G401.6 (cell line): ENCODE measurements around the gene CCDC88B.

Experiments used
- FAIRE-seq: peaks from 2 replicates; lab custom pipeline; 2012; peaks lifted over from hg19 to GRCh38; lab: Jason Lieb, UNC

Gene CCDC88B, protein sequence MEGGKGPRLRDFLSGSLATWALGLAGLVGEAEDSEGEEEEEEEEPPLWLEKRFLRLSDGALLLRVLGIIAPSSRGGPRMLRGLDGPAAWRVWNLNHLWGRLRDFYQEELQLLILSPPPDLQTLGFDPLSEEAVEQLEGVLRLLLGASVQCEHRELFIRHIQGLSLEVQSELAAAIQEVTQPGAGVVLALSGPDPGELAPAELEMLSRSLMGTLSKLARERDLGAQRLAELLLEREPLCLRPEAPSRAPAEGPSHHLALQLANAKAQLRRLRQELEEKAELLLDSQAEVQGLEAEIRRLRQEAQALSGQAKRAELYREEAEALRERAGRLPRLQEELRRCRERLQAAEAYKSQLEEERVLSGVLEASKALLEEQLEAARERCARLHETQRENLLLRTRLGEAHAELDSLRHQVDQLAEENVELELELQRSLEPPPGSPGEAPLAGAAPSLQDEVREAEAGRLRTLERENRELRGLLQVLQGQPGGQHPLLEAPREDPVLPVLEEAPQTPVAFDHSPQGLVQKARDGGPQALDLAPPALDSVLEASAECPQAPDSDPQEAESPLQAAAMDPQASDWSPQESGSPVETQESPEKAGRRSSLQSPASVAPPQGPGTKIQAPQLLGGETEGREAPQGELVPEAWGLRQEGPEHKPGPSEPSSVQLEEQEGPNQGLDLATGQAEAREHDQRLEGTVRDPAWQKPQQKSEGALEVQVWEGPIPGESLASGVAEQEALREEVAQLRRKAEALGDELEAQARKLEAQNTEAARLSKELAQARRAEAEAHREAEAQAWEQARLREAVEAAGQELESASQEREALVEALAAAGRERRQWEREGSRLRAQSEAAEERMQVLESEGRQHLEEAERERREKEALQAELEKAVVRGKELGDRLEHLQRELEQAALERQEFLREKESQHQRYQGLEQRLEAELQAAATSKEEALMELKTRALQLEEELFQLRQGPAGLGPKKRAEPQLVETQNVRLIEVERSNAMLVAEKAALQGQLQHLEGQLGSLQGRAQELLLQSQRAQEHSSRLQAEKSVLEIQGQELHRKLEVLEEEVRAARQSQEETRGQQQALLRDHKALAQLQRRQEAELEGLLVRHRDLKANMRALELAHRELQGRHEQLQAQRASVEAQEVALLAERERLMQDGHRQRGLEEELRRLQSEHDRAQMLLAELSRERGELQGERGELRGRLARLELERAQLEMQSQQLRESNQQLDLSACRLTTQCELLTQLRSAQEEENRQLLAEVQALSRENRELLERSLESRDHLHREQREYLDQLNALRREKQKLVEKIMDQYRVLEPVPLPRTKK (N-terminal part only)

DNA sequence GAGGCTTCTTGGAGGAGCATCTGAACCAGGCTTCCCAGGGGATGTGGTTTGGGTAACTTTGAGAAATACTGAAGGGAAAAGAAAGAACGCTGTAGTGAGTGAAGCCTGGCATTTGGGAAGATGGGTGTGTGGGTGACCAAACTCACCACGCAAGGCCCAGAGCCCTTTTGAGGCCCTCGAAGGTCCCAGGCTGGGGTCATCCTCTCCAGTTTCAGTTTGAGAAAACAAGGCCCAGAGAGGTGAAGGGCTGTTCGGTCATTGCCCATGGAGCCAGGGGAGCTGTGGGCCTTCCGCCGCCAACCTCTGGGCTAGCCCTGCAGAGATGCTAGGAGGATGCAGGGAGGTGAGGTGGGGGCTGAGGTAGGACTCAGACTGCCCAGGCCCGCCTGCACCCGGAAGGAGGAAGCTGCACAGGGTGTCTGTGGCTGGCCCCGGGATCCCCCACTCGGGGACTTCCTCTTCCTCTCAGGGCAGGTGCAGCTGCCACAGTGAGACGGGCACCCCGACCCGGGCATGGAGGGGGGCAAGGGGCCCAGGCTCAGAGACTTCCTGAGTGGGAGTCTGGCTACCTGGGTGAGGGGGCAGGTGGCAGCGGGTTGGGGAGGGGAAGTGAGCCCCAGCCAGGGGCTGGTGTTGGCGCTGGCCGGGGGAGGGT, at the start of gene CCDC88B:
Gene CCDC88B (plus strand): TSS at position 451 of the 655 bp plus-strand sequence. CDS start 63 bp downstream, at position 514.
- no peak for FAIRE-seq

DNA sequence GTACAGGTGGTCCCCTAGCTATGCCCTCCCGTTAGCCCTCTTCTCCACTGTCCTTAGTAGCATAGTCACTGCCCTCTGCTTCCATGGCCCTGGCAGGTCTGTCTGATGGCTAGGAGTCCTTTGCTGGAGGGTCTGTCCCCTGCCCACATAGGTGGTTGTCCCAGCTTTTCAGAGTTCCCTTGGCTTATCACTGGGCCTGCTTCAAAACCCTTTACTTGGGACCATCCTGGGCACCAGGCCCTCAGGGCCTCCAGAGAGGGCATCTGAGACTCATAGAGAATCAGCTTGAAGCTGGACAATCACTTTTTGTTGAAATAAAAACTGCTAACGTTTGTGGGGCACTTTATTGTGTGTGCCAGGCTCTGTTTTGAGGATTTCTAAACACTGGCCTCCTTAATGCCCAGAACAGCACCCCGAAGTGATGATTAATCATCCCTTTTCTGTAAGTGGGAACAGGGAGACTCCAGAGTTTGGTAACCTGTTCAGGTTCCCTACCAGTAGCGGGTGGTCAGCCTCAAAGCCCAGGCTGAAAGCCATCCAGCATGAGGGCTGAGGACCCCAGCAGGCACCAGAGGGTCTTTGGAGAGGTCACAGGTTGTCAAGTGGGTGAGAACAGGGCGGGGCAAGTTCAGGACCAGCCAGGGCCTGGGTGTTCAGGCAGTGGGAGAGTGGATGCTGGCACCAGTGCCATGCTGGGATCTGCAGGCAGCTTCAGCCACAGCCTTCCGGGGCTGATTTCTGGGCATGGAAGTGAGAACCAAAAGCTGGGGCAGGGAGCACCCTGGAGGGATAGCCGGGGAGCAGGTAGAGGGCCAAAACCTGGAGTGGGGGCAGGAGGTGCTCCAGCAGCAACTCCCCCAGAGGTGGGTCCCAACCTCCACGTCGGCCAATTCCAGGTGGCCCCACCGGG, 49.4 kb upstream of the CCDC88B start:
- no peak for FAIRE-seq

DNA sequence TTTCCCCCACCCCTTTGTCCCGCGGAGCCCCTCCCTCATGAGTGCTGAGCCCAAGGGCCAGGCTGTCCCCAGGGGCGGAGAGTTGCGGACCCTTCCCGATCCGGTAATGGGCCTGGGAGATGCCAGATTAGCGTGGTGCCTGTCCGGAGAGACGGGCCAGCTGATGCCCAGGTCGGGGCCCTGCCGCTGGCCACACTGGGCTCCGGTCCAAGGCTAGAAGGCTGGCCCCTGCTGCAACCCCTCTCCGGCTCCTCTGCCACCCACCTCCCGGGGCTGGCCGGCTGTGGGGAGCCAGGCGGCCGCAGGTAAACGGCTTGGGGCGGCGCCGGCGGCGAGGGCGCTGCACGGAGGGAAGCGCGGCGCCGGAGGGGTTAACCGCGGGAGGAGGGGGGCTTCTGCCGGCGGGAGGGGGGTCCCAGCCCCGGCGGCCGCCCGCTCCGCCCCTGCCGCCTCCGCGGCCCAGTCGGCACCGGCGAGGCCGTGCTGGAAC, 48.7 kb upstream of the CCDC88B start, which contains the start of gene KCNK4:
Gene KCNK4 (plus strand): TSS at position 41 of the 490 bp plus-strand sequence. CDS start 1,717 bp downstream, outside the sequence.
- FAIRE-seq, result no peak

DNA sequence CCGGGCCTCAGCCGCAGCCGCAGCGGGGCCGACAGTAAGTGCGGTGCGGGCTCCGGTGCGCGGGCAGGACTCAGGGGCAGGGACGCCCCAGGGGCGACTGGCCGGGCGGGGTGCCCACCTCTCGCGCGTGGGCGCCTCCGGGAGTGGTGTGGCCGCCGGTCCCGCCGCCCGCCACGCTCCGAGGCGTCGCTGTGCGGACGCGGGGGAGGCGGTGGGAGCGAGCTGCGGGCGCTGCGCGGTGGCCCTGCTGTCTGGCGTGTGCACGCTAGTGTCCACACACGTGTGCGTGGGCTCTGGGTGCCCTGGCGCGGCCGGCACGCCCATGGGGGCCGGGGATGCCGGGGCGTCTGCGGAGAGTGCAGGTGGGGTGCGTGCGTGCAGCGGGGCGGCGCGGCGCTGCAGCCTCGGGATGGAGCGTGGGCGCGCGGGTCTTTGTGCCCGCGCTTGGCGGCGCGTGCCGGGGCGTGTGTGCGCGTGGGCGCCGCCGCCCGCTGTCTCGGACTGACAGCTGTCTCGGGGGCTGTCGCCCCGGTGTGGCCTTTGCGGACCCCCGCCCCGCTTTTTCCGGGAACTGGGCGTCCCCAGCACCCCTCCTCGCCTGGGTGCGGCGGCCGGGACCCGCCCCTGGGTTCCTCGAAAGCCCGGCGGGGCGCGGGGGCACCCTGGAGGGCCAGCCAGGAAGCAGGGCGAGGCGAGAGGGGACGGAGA, 48.1 kb upstream of the CCDC88B start:
- no peak for FAIRE-seq

DNA sequence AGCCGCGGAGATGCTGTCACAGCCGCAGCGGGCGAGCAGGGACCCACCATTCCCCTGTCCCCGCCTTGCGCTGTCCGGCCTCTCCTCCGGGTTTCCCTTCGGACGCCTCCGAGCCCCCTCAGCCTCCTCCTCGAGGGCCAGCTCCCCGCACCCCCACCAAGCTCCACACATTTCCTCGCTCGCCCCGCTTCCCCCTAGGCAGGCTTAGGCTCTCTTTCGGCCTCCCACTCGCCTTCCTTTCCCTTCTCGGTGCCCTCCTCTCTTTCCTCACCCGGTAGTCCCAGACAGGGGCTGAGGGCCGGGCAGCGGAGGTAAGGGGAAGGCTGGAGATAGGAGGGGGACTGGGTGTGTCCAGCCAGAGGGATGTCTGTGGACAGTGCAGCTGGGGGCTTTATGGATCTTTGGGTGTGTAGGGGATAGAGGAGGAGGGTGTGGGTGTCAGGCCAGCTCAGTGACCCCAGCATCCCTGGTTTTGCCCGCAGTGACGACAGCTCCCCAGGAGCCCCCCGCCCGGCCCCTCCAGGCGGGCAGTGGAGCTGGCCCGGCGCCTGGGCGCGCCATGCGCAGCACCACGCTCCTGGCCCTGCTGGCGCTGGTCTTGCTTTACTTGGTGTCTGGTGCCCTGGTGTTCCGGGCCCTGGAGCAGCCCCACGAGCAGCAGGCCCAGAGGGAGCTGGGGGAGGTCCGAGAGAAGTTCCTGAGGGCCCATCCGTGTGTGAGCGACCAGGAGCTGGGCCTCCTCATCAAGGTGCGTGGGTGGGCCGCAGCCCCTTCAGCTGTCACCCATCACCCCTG, 47.3 kb upstream of the CCDC88B start:
- no peak for FAIRE-seq

DNA sequence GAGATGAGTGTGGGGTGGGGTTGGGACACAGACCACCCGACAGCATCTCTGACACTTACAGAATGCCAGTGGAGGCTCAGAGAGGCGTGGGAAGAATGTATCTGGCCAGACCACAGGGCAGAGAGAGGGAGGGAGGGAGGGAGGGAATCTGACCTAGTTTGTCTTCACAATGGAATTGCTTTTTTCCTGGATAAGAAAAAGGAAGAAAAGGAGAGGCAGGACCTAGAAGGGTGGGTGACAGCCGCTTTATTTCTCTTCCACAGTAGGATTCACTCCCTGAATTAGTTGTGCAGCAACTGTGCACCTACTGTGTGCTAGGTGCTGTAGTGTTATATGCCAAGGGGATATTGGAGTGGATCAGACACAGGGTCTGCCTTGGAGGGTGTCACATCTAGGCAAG, 45.2 kb upstream of the CCDC88B start:
- FAIRE-seq, result no peak

DNA sequence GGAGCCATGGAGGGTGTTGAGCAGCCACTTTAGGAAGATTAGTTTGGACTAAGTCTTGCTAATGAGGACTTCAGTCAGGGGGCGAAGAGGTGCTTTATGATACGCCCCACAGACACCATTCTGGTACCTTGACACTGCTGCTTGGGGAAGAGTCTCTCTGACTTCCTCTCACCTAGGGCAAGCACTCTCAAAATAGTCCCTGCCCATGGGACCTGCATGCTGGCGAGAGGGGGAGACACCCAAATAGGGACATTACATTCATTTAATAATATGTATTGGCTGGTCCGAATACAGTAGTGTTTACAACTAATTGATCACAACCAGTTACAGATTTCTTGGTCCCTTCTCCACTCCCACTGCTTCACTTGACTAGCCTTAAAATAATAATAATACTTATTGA, 44.2 kb upstream of the CCDC88B start:
- FAIRE-seq, result no peak

DNA sequence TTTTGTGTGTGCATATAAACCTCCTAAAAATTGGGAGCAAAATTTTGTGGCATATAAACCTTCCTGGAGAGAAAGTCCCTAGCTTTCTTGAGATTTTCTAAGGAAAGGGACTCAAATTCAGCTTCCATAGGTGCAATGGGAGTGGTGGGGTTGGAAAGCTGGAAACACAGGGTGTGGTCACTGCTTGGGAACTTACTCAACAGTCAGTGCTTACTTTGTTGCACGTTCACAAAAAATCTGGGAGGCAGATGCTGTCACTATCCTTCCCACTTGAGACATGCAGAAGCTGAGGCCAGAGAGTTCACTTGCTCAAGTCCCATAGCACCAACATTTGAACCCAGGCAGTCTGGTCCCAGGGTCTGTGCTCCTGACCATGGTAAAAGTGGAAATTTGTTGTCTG, 43.8 kb upstream of the CCDC88B start:
- no peak for FAIRE-seq

DNA sequence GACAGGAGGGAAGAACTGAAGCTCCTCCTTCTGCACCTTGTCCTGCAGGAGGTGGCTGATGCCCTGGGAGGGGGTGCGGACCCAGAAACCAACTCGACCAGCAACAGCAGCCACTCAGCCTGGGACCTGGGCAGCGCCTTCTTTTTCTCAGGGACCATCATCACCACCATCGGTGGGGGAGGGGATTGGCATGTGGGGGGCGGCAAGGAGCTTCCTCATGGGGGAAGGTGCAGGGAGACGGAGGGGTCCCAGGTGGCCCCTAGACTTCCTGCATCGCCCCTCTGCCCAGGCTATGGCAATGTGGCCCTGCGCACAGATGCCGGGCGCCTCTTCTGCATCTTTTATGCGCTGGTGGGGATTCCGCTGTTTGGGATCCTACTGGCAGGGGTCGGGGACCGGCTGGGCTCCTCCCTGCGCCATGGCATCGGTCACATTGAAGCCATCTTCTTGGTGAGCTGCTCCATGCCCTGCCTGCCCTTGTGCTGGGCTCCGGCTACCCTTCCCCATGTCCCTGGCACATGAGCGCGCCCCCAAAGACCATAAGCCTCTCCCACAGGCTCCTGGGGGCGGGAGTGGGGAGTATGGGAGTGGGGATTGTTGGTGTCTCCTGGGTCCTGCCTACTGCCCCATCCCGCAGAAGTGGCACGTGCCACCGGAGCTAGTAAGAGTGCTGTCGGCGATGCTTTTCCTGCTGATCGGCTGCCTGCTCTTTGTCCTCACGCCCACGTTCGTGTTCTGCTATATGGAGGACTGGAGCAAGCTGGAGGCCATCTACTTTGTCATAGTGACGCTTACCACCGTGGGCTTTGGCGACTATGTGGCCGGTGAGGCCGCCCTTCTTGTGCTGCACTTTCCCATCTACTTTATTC, 42.9 kb upstream of the CCDC88B start:
- no peak for FAIRE-seq

DNA sequence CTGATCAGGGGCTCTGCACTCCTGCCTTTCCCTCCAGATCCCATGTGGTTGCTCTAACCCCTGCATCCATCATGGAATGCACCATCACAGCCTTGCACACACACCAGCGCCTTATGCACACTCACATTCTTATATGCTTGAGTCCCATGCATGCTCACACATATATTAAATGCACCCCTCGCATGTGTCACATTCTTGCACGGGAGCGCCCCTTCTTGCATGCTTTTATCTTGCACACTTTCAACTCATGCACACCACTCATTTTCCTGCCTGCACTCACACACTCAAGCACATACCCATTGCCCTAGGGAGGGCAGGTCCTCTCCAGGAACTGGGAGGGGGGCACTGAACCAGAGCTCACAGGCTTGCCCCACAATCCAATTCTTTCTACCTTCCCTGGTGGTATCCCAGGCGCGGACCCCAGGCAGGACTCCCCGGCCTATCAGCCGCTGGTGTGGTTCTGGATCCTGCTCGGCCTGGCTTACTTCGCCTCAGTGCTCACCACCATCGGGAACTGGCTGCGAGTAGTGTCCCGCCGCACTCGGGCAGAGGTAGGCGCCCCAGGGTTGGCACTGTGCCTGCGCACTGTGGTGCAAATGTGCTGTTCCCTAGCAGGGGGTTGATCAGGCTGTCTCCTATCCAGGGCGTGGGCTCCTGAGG, 42.2 kb upstream of the CCDC88B start:
- no peak for FAIRE-seq

DNA sequence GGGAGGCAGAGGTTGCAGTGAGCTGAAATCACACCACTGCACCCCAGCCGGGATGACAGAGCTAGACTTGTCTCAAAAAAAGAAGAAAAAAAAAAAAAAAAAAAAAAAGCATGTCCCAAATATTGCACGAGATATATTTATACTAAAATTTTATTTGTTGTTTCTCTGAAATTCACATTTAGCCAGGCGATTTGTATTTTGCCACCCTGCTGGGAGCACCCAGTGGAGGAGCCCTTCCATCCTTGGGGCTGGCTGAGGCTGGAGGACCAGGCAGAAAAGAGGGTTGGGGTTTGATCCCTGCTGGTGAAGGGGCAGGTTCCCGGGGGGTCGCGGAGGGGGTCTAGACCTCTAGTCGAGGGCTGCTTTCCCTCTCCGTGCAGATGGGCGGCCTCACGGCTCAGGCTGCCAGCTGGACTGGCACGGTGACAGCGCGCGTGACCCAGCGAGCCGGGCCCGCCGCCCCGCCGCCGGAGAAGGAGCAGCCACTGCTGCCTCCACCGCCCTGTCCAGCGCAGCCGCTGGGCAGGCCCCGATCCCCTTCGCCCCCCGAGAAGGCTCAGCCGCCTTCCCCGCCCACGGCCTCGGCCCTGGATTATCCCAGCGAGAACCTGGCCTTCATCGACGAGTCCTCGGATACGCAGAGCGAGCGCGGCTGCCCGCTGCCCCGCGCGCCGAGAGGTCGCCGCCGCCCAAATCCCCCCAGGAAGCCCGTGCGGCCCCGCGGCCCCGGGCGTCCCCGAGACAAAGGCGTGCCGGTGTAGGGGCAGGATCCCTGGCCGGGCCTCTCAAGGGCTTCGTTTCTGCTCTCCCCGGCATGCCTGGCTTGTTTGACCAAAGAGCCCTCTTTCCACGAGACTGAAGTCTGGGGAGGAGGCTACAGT, 40.8 kb upstream of the CCDC88B start:
- FAIRE-seq, result no peak

DNA sequence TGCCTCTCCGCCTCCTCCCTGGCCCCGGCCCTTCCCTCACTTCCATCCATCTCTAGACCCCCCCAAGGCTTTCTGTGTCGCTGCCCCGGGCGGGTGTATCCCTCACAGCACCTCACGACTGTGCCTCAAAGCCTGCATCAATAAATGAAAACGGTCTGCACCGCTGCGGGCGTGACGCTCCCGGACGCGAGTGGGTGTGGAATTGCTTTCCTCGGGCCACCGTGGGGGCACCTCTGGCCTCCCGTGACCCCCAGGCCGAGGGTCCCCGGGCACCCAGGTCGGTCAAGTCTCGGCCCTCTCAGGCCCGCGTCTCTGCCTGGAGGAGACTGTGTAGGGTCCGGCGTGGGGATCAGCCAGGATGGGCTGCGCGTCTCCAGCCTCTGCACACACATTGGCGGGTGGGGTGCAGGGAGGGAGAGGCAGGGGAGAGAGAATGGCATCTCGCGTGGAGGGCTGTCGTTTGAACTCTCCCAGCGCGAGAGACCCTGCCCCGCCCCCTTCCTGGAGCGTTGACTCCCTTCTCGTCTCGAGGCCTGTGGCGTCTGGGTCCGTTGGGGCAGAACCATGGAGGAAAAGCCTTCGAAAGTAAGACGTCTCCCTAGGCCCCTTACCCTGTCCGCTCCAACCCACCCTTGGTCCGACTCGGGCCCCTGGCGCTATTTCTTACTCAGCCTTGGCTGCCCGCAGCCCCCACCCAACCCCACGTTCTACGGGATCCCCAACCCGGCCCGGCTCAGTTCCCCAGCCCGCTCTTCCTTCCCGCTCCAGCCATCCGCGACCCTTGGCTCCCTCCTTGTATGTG, 40.0 kb upstream of the CCDC88B start, which contains the start of gene CATSPERZ:
Gene CATSPERZ (plus strand): TSS at position 512 of the 802 bp plus-strand sequence. CDS start 53 bp downstream, at position 565.
- FAIRE-seq, result no peak

DNA sequence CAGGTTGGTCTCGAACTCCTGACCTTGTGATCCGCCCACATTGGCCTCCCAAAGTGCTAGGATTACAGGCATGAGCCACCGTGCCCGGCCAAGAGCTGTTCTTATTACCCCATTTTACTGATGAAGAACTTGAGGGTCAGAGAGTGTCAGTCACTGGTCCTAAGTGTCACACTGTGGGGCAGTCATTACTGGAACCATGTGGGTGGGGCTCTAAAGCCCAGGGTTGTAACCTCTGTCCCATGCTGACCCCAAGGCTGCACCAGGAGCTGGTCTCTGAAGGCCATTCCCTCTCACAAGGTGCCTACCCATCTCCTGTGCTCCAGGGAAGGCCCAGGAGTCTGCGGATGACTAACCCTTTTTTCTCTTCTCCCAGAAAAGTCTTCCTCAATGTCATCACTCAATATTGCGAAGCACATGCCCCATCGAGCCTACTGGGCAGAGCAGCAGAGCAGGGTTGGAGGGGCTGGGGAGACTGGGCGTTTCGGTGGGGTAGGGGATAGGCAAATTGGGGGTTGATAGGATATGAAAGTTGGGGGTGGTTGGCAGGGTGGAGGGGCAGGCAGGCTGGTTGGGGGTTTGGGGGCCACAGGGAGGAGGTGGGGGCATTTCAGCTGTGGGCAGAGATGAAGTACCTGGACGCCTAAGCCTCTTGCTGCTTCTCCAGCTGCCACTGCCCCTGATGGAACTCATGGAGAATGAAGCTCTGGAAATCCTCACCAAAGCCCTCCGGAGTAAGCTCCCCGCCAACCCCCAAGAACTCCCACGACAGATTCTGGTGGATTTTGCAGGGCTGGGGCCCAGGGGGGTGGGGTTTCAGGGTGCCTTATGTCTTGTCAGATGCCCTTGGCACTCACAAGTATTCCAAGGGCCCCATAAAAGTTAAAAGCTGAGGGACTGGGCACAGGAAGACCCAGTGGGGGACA, 36.6 kb upstream of the CCDC88B start:
- no peak for FAIRE-seq

DNA sequence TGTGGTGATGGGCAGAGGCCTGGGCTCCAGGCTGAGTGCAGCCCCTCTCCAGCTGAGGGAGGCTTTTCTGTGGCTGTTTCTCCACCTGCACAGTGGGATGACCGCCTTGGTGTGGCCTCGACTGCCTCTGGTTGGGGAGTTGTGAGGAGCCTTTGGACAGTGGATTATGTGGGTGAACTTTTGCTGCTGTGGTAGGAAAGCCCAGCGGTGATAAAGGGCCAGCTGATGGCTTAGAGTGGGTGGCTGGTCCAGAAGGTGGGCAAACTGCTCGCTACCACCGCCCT, 36.0 kb upstream of the CCDC88B start:
- no peak for FAIRE-seq
